Hepatocyte (in vitro differentiated cells): ENCODE results near the gene CDC42BPA. TPM values are rescaled to one million over a fixed set of nuclear protein-coding genes. Genes with fewer than 3 reads are reported as not detected.

ENCODE experiments used
- DNase-seq: peaks from one replicate; pipeline ENCODE4 v3.0.0-alpha.2; 2016; ENCODE audit warnings: low spot score
- H2AFZ ChIP-seq: fragments of 200-600 bp; sonication (generic); 2 replicates; pipeline ENCODE4 v1.6.0; 2016; ENCODE audit warnings: antibody characterized with exemption, mild to moderate bottlenecking
- H3K27ac ChIP-seq: fragments of 200-600 bp; sonication (generic); 2 replicates; pipeline ENCODE4 v1.5.1; 2016; ENCODE audit warnings: mild to moderate bottlenecking
- H3K27me3 ChIP-seq: fragments of 200-600 bp; sonication (generic); 2 replicates; pipeline ENCODE4 v1.6.1; 2016
- H3K36me3 ChIP-seq: fragments of 200-600 bp; sonication (generic); replicated peaks from 2 replicates; pipeline ENCODE4 v1.5.1; 2016; ENCODE audit warnings: low read depth; ENCODE audit not compliant: insufficient read depth
- H3K4me1 ChIP-seq: fragments of 200-600 bp; sonication (generic); 2 replicates; pipeline ENCODE4 v1.5.1; 2016; ENCODE audit warnings: mild to moderate bottlenecking, moderate library complexity; ENCODE audit not compliant: insufficient read depth
- H3K4me2 ChIP-seq: fragments of 200-600 bp; sonication (generic); 2 replicates; pipeline ENCODE4 v1.6.0; 2016
- H3K4me3 ChIP-seq: fragments of 200-600 bp; sonication (generic); 2 replicates; pipeline ENCODE4 v1.5.1; 2016; ENCODE audit warnings: mild to moderate bottlenecking
- H3K79me2 ChIP-seq: fragments of 200-600 bp; sonication (generic); 2 replicates; pipeline ENCODE4 v1.6.0; 2017; ENCODE audit warnings: mild to moderate bottlenecking
- H3K9me2 ChIP-seq: fragments of 200-600 bp; sonication (generic); replicated peaks from 2 replicates; pipeline ENCODE4 v1.6.0; 2017; ENCODE audit warnings: mild to moderate bottlenecking; ENCODE audit not compliant: insufficient read depth
- H3K9me3 ChIP-seq: fragments of 200-600 bp; sonication (generic); 2 replicates; pipeline ENCODE4 v1.5.1; 2016; ENCODE audit warnings: low read depth, mild to moderate bottlenecking
- H4K20me1 ChIP-seq: fragments of 200-600 bp; sonication (generic); 2 replicates; pipeline ENCODE4 v1.6.0; 2016; ENCODE audit warnings: mild to moderate bottlenecking; ENCODE audit not compliant: insufficient read depth, poor library complexity, severe bottlenecking
- EZH2 ChIP-seq: fragments of 200-600 bp; sonication (generic); IDR thresholded peaks from 2 replicates; pipeline ENCODE4 v1.6.1; 2016; ENCODE audit warnings: antibody characterized with exemption, mild to moderate bottlenecking, borderline replicate concordance
- EZH2phosphoT487 ChIP-seq: fragments of 200-600 bp; sonication (generic); IDR thresholded peaks from one replicate; pipeline ENCODE4 v1.6.1; 2018; ENCODE audit warnings: antibody characterized with exemption, mild to moderate bottlenecking, low read depth, moderate library complexity; ENCODE audit not compliant: unreplicated experiment, severe bottlenecking
- WGBS: methylation state at CpG from one replicate; pipeline ENCODE4 v1.1.6; 2016; ENCODE audit warnings: low lambda C conversion rate; ENCODE audit errors: missing lambda C conversion rate; 5-methylcytosine and 5-hydroxymethylcytosine counted together
- polyA plus RNA-seq: library from polyadenylated mRNA; unstranded; fragments of >200 nt; fragmentation: Nextera tagmentation; extraction: Ambion mirVana; gene quantifications from 2 replicates; pipeline ENCODE4 v1.2.1, GENCODE V29; 2016
- total RNA-seq: library from RNA; depleted of rRNA; stranded (reverse); fragments of >200 nt; gene quantifications from 2 replicates; pipeline ENCODE4 v1.2.3, GENCODE V29; 2014
- TF ChIP-seq, protein P1 (sequence below): fragments of 200-600 bp; sonication (generic); IDR thresholded peaks from 2 replicates; pipeline ENCODE4 v1.5.1; 2016; ENCODE audit warnings: antibody characterized with exemption, mild to moderate bottlenecking; ENCODE audit not compliant: poor library complexity

The CDC42BPA gene
- total and polyA plus RNA-seq, 2 experiments from 2014 or later: 24.5 to 40.9 TPM

DNA sequence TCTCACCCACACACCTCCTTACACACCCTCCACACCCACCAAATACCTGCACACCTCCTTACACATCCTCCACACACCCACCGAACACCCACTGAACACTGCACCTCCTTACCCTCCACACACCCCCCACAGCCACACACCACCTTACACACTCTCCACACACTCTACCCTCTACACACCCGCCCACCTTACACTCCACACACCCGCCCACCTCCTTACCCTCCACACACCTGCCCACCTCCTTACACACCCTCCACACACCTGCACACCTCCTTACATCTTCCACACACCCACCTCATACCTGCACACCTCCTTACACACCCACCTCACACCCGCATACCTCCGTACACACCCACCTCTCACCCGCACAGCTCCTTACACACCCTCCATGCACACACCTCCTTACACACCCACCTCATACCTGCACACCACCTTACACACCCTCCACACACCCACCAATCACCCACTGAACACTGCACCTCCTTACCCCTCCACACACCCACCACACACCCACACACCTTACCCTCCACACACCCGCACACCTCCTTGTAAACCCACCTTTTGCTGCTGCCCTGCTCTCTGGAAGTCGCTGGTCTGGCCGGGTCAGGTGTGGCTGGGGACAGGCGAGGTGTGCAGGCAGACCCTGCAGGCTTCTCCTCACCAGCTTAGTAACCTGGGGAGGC is 339.7 kb downstream of the CDC42BPA start:
- WGBS: 91% methylated on average over 7 of the region's 10 CpGs
- TF ChIP-seq EZH2phosphoT487 (no peak), EZH2 (no peak)
- TF ChIP-seq, protein P1, sequence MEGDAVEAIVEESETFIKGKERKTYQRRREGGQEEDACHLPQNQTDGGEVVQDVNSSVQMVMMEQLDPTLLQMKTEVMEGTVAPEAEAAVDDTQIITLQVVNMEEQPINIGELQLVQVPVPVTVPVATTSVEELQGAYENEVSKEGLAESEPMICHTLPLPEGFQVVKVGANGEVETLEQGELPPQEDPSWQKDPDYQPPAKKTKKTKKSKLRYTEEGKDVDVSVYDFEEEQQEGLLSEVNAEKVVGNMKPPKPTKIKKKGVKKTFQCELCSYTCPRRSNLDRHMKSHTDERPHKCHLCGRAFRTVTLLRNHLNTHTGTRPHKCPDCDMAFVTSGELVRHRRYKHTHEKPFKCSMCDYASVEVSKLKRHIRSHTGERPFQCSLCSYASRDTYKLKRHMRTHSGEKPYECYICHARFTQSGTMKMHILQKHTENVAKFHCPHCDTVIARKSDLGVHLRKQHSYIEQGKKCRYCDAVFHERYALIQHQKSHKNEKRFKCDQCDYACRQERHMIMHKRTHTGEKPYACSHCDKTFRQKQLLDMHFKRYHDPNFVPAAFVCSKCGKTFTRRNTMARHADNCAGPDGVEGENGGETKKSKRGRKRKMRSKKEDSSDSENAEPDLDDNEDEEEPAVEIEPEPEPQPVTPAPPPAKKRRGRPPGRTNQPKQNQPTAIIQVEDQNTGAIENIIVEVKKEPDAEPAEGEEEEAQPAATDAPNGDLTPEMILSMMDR: no peak

DNA sequence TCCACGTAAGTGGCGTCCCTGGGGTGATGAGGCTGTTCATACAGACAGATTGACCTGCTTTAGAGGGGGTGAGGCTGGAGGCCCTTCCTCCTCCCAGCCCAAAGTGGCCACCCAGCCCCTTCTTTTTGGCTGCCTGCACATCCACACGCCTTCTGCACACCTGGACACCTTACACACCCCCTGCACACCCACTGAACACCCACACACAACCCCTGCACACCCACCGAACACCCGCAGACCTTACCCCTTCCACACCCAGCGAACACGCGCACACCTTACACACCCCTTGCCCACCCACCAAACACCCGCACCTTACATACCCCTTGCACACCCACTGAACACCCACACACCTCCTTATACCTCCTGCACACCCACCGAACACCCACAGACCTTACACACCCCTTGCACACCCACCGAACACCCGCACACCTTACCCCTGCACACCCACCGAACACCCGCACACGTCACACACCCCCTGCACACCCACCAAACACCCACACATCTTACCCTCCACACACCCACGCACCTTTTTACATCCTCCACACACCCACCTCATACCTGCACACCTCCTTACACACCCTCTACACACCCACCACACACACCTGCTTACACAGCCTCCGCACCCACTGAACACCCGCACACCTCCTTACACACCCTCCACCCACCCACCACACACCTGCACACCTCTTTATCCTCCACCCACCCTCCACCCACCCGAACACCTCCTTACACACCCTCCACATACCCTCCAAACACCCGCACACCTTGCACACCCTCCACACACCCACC is 340.5 kb downstream of the CDC42BPA start:
- TF ChIP-seq, protein P1: no peak
- no peak for TF ChIP-seq EZH2phosphoT487
- no peak for TF ChIP-seq EZH2
- no peak overlapping the region for H3K4me3 ChIP-seq
- no peak overlapping the region for H2AFZ ChIP-seq
- no peaks in the 10 kb centered on the region for H3K27me3 ChIP-seq
- no peak for DNase-seq
- no peaks in the 10 kb centered on the region for H3K36me3 ChIP-seq
- H4K20me1 ChIP-seq: no peaks in the 10 kb centered on the region
- H3K9me3 ChIP-seq: no peaks in the 10 kb centered on the region
- H3K4me1 ChIP-seq: peaks cover 27% of the 10 kb centered on the region
- no peak overlapping the region for H3K4me2 ChIP-seq
- H3K27ac ChIP-seq: no peak overlapping the region
- 95% methylated on average over 9 of the region's 20 CpGs for WGBS
- H3K9me2 ChIP-seq: no peaks in the 10 kb centered on the region
- H3K79me2 ChIP-seq: no peaks in the 10 kb centered on the region

More for the DNA sequence above, 339.7 kb downstream of the CDC42BPA start:
- H3K4me3 ChIP-seq: no peak overlapping the region
- no peaks in the 10 kb centered on the region for H3K27me3 ChIP-seq
- DNase-seq: no peak
- no peak overlapping the region for H2AFZ ChIP-seq
- H3K9me3 ChIP-seq: no peaks in the 10 kb centered on the region
- H3K36me3 ChIP-seq: no peaks in the 10 kb centered on the region
- H3K4me2 ChIP-seq: no peak overlapping the region
- no peak overlapping the region for H3K27ac ChIP-seq
- no peaks in the 10 kb centered on the region for H3K79me2 ChIP-seq
- no peaks in the 10 kb centered on the region for H4K20me1 ChIP-seq
- peaks cover 22% of the 10 kb centered on the region for H3K4me1 ChIP-seq
- H3K9me2 ChIP-seq: no peaks in the 10 kb centered on the region

DNA sequence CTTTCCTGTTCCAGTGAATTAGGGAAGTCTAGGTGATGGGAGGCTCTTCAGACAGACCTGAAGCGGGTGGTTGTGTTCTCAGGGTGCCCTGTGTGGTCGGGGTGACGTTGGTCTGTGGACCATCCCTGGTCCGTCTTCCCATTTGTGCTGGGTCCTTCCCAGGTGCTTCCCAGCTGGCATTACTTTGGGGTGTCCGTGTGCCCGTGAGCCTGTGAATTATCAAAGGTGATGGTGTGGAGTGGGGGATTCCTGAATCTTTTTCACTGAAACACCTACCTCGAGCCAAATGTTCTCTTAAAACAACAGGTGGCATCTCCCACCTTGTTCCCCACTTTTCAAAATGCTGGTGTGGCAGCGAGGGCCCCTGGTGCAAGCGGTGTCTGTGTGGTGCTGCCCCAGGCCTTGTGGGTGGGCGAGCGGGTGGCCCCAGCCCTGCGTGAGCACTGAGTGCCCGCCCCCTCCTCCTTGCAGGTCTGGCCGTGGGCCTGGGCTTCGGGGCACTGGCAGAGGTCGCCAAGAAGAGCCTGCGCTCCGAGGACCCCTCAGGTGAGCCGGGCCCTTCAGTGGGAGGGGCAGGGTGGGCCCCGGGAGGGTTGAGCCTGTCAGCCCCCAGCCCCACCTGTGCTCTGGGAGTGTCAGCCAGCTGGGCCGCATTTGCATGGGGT is 341.2 kb downstream of the CDC42BPA start:
- TF ChIP-seq EZH2: no peak
- TF ChIP-seq, protein P1: no peak
- Histone ChIP-seq H2AFZ (no peak overlapping the region), H3K4me2 (no peak overlapping the region), H3K27me3 (no peaks in the 10 kb centered on the region), H3K36me3 (no peaks in the 10 kb centered on the region), H3K4me1 (peaks cover 27% of the 10 kb centered on the region), H4K20me1 (no peaks in the 10 kb centered on the region), H3K79me2 (no peaks in the 10 kb centered on the region), H3K9me3 (no peaks in the 10 kb centered on the region), H3K9me2 (no peaks in the 10 kb centered on the region), H3K4me3 (no peak overlapping the region), H3K27ac (no peak overlapping the region)
- no peak for DNase-seq
- WGBS: 93% methylated on average over 16 of the region's 21 CpGs
